ENCODE measurements around the gene DNM3. TPM values are rescaled to one million over a fixed set of nuclear protein-coding genes. Genes with fewer than 3 reads are reported as not detected.

The DNM3 gene
- total RNA-seq, 1 donor from 2014 or later, result 15.4 TPM

DNA sequence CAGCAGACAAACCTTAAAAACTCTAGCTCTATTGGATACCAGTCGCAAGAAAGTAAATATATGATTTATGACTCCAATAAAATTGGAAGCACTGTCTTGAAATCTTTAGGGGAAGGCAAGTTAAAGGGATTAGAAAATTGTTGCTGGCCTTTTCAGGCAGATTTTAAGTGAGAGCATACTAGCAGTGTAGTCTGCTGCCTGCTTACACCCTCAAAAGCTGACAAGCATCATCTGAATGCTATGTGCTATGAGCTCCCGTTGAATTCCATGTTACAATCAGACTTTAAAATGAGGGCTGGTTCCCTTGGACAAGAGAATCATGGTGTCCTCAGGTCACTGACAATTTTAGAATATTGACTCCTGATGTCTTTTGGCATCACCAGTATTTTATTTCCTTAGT, 308.0 kb downstream of the DNM3 start:
- Histone ChIP-seq H3K9me3 (no peaks in the 10 kb centered on the region), H3K36me3 (no peaks in the 10 kb centered on the region), H3K27ac (no peak overlapping the region), H3K4me1 (no peaks in the 10 kb centered on the region), H3K27me3 (no peaks in the 10 kb centered on the region), H3K4me3 (no peak overlapping the region)
- intact Hi-C loops (cut with DNase I), result no loop called here
- ATAC-seq (no peak), DNase-seq (no peak)
- TF ChIP-seq, protein P1, sequence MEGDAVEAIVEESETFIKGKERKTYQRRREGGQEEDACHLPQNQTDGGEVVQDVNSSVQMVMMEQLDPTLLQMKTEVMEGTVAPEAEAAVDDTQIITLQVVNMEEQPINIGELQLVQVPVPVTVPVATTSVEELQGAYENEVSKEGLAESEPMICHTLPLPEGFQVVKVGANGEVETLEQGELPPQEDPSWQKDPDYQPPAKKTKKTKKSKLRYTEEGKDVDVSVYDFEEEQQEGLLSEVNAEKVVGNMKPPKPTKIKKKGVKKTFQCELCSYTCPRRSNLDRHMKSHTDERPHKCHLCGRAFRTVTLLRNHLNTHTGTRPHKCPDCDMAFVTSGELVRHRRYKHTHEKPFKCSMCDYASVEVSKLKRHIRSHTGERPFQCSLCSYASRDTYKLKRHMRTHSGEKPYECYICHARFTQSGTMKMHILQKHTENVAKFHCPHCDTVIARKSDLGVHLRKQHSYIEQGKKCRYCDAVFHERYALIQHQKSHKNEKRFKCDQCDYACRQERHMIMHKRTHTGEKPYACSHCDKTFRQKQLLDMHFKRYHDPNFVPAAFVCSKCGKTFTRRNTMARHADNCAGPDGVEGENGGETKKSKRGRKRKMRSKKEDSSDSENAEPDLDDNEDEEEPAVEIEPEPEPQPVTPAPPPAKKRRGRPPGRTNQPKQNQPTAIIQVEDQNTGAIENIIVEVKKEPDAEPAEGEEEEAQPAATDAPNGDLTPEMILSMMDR (IDR thresholded peaks at IDR 0.05), result no peak

DNA sequence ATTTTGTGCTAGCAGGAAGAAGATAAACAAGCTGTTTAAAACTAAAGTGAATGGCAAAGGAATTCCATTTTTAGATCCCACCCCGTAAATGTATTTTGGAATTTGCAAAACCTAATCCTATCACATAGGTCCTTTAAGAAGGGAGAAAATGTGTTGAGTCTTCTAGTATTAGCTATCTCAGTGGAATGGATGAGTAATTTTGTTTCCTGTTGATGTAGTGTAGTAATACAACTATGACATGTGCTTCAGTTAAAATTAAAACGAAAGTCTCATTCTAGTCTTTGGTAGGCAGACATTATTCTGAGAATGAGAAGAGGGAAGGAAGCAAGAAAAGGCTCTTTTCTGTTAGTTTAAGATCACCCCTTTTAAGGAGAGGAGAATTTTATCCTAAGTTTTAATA, 313.3 kb downstream of the DNM3 start:
- Histone ChIP-seq H3K36me3 (no peaks in the 10 kb centered on the region), H3K4me3 (no peak overlapping the region), H3K9me3 (no peaks in the 10 kb centered on the region), H3K27me3 (no peaks in the 10 kb centered on the region), H3K4me1 (no peaks in the 10 kb centered on the region), H3K27ac (no peak overlapping the region)
- TF ChIP-seq, protein P1 (IDR thresholded peaks at IDR 0.05), result no peak
- intact Hi-C loops (cut with DNase I), result no loop called here
- DNase-seq (no peak), ATAC-seq (no peak)

DNA sequence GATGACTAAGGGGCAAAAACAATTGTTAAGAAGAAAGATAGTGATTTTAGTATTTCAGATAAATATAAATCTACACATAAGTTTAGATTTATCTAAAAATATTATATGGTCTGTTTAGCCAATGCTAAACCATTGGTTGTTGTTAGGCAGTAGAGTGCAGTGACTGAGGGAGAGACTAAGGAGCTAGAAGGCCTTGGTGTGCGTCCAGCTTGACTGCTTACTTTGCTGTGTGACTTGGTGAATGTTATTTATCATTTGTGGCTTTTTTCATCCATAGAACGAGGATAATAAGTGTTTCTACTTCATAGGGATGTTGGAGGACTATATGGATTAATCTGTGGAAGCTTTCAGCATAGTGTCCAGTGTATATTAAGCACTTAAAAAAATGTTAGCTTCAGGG, 314.5 kb downstream of the DNM3 start:
- TF ChIP-seq, protein P1 (IDR thresholded peaks at IDR 0.05), result no peak
- Histone ChIP-seq H3K27ac (no peak overlapping the region), H3K27me3 (no peaks in the 10 kb centered on the region), H3K4me1 (no peaks in the 10 kb centered on the region), H3K36me3 (no peaks in the 10 kb centered on the region), H3K9me3 (no peaks in the 10 kb centered on the region), H3K4me3 (no peak overlapping the region)
- DNase-seq, result no peak
- no peak for ATAC-seq
- intact Hi-C loops (cut with DNase I), result no loop called here

DNA sequence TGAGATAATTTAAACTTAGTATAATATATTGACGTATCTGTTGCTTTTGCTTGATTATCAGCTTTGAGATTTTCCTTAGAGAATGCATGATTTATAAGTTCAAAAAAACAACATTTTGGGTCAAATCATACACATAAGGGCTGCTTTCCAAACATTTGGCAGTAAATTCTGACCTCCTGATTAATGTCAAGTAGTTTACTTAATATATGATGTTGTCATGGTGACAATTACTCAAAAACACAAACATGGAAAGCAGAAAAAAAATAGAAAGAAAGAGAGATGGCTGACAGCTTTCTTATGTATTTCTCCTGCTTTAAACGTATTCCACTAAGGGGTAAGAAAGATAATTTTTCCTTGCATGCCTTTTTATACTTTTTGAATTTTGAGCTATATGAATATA, 320.9 kb downstream of the DNM3 start:
- Histone ChIP-seq H3K4me1 (no peaks in the 10 kb centered on the region), H3K4me3 (no peak overlapping the region), H3K27ac (no peak overlapping the region), H3K9me3 (no peaks in the 10 kb centered on the region), H3K36me3 (no peaks in the 10 kb centered on the region), H3K27me3 (no peaks in the 10 kb centered on the region)
- intact Hi-C loops (cut with DNase I), result no loop called here
- TF ChIP-seq, protein P1 (IDR thresholded peaks at IDR 0.05), result no peak
- DNase-seq (no peak), ATAC-seq (no peak)

DNA sequence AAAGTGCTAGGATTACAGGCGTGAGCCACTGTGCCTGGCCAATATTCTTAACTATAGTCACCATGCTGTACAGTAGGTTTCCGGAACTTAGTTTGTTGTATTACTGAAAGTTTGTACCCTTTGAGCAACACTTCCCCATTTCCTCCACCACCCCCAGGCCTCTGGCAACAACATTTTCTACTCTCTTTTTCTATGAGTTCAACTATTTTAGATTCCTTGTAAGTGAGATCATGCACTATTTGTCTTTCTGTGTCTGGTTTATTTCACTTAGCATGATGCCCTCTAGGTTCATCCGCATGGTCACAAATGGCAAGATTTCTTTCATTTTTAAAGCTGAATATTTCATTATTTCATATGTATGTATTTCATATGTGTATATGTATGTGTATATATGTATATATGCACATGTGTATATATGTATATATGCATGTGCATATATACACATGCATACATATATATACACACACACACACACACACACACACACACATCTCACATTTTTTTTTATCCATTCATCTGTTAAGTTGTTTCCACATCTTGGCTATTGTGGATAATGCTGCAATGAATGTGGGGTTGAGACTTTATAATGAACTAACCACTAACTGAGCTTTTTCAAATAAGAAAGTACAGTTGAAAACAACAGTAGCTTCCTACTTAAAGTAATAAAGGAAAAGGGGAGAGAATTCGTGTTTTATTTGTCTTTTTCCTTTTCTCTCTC, 322.4 kb downstream of the DNM3 start:
- TF ChIP-seq, protein P1 (IDR thresholded peaks at IDR 0.05), result no peak
- DNase-seq, result no peak
- H3K4me3 ChIP-seq, result no peak overlapping the region
- H3K4me1 ChIP-seq, result no peaks in the 10 kb centered on the region
- H3K9me3 ChIP-seq, result no peaks in the 10 kb centered on the region
- H3K27ac ChIP-seq, result no peak overlapping the region
- no peaks in the 10 kb centered on the region for H3K27me3 ChIP-seq
- intact Hi-C loops (cut with DNase I), result no loop called here
- H3K36me3 ChIP-seq, result no peaks in the 10 kb centered on the region
- no peak for ATAC-seq

DNA sequence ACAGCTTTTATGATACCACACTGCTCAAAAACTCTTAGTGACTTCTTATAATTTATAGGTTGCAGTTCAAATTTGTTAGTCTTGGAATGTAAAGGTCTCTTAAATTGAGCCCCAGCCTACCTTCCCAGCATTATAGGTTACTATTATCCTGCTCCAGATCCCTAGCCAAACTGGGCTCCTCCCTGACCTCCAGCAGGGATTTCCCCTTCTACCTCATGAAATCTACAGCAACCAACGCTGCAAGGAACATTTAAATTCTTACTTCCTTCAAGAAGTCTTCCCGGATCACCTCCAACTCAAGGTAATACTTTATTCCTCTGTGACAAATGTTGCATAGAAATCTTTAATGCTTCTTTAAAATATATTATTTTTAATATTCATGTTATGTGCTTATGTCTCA, 324.1 kb downstream of the DNM3 start:
- intact Hi-C loops (cut with DNase I), result no loop called here
- no peaks in the 10 kb centered on the region for H3K9me3 ChIP-seq
- no peaks in the 10 kb centered on the region for H3K27me3 ChIP-seq
- ATAC-seq, result no peak
- no peak overlapping the region for H3K27ac ChIP-seq
- TF ChIP-seq, protein P1 (IDR thresholded peaks at IDR 0.05), result no peak
- no peak for DNase-seq
- no peak overlapping the region for H3K4me3 ChIP-seq
- no peaks in the 10 kb centered on the region for H3K4me1 ChIP-seq
- no peaks in the 10 kb centered on the region for H3K36me3 ChIP-seq

Data from upper lobe of right lung (tissue), 1 donor.